Measurements from ENCODE around the gene CAMK2N2. TPM values are rescaled to one million over a fixed set of nuclear protein-coding genes. Genes with fewer than 3 reads are reported as not detected.

CAMK2N2 gene
- total and polyA plus RNA-seq, 9 of the 15 experiments (the other 6 are each of a cell fraction or from before 2014, with no cell fraction given), result 0.08 to 0.22 (median 0.11) TPM; not detected in 5

GRCh38 chr3:184248454-184249411, 12.6 kb downstream of the CAMK2N2 start, which contains the start of gene ALG3 (continued):
- TF ChIP-seq MLLT1 (IDR thresholded peaks at IDR 0.05) (no peak), ZBTB7A (IDR thresholded peaks at IDR 0.05; ENCODE audit: borderline replicate concordance, control insufficient read depth, low read depth, low read length) (peak; percentile 74; the same call in 1 of the 2 replicates), NCOA6 (IDR thresholded peaks at IDR 0.05) (0 out of 2 replicates have a peak, but pooled peaks have one; percentile 27), HDAC1 (IDR thresholded peaks at IDR 0.05) (peak in 1 of 2 experiments; percentile 98; a peak in 3 of 4 replicates), POU5F1 (IDR thresholded peaks at IDR 0.05; ENCODE audit: borderline replicate concordance, low read depth, low read length, partially characterized antibody) (no peak), ZBTB9 (CRISPR knock-in tag; IDR thresholded peaks at IDR 0.05) (peak; percentile 86; the same call in 1 of the 2 replicates), CBX5 (IDR thresholded peaks at IDR 0.05; ENCODE audit: borderline replicate concordance, low read depth) (peak; percentile 45; the same call in 1 of the 2 replicates), DEAF1 (CRISPR knock-in tag; IDR thresholded peaks at IDR 0.05) (no peak), NFIX (CRISPR knock-in tag; IDR thresholded peaks at IDR 0.05; ENCODE audit: low read depth) (no peak), NCOA4 (IDR thresholded peaks at IDR 0.05; ENCODE audit: partially characterized antibody) (no peak), NR1H2 (CRISPR knock-in tag; IDR thresholded peaks at IDR 0.05) (peak; percentile 3; the same call in 1 of the 2 replicates), RNF219 (CRISPR knock-in tag; IDR thresholded peaks at IDR 0.05) (no peak), RAD21 (CRISPR knock-in tag; conservative IDR thresholded peaks at IDR 0.05 in 1 of 2, IDR thresholded peaks at IDR 0.05 in 1 of 2) (no peak), HNRNPH1 (optimal IDR thresholded peaks at IDR 0.05; ENCODE audit: low read depth, low read length) (no peak), ZNF384 (IDR thresholded peaks at IDR 0.05; ENCODE audit: low read depth, low read length) (0 out of 2 replicates have a peak, but pooled peaks have one; percentile 35), THRA (IDR thresholded peaks at IDR 0.05) (no peak), SOX6 (IDR thresholded peaks at IDR 0.05) (no peak)

All from K562 (cell line).